Colonic mucosa (tissue), 4 donors: ENCODE measurements around the gene DSCAML1. TPM values are rescaled to one million over a fixed set of nuclear protein-coding genes. Genes with fewer than 3 reads are reported as not detected.

Experiments
- DNase-seq: peaks from one replicate; pipeline ENCODE4 v3.0.0-alpha.2; 2020
- H3K27ac ChIP-seq: fragments of 200-600 bp; one replicate; pipeline ENCODE4 v1.8.0; 2021
- H3K27me3 ChIP-seq: fragments of 200-600 bp; one replicate; pipeline ENCODE4 v1.8.0; 2021
- H3K36me3 ChIP-seq: fragments of 200-600 bp; one replicate; pipeline ENCODE4 v1.8.0; 2021
- H3K4me1 ChIP-seq: fragments of 200-600 bp; one replicate; pipeline ENCODE4 v1.8.0; 2021; ENCODE audit warnings: mild to moderate bottlenecking
- H3K4me3 ChIP-seq: fragments of 200-600 bp; one replicate; pipeline ENCODE4 v1.8.0; 2021
- H3K9ac ChIP-seq, 2 donors: one replicate each; pipeline ENCODE4 v1.7.0; 2013; ENCODE audit warnings: control low read depth in 2 of 2, low read depth in 2 of 2, low read length in 2 of 2
- H3K9me3 ChIP-seq: fragments of 200-600 bp; one replicate; pipeline ENCODE4 v1.8.0; 2021
- CTCF ChIP-seq: fragments of 200-600 bp; IDR thresholded peaks from one replicate; pipeline ENCODE4 v1.8.0; 2022; ENCODE audit warnings: antibody characterized with exemption, mild to moderate bottlenecking
- intact Hi-C: fragments of 100-400 bp; cut with DNase I; formaldehyde crosslinking; loops from one replicate; pipeline ENCODE4 v1.14.1; 2022
- total RNA-seq, 2 donors: library from RNA; stranded (reverse); fragmentation: NEBNext Ultra II Directional in 1 of 2; extraction: Animal tissue kit (Norgen Biotek cat#: 25700) in 1 of 2; gene quantifications; one replicate each; pipeline ENCODE4 v1.2.1, GENCODE V29; 2021
- donor health status: healthy.
- donor health status: DM: no; HTN: no; CAD: no.
- donor health status: DM: no; HTN: no; CAD: no.

The DSCAML1 gene
- 1 to 10 TPM; 1.2 to 4.3 TPM for total RNA-seq

- intact Hi-C loops: no loop called here
- TF ChIP-seq CTCF: no peak
- Histone ChIP-seq H3K4me3 (peak within 1 kb of the TSS; percentile 34), H3K9ac (peak within 1 kb of the TSS; percentile 24 to 55), H3K27ac (no peak within 1 kb of the TSS), H3K36me3 (no peaks in the 10 kb centered on the region), H3K4me1 (peaks cover 5% of the 10 kb centered on the region), H3K9me3 (no peaks in the 10 kb centered on the region), H3K27me3 (peaks cover 28% of the 10 kb centered on the region)
- DNase-seq: no peak
These were observed at the start of gene DSCAML1 for GRCh38 chr11:117796872-117797529. Gene DSCAML1 (minus strand): TSS chr11:117797216. CDS start chr11:117797079, 137 bp downstream.

- Histone ChIP-seq H3K4me1 (no peaks in the 10 kb centered on the region), H3K27me3 (no peaks in the 10 kb centered on the region), H3K36me3 (no peaks in the 10 kb centered on the region), H3K9ac (no peak overlapping the region), H3K9me3 (no peaks in the 10 kb centered on the region), H3K27ac (no peak overlapping the region), H3K4me3 (no peak overlapping the region)
- intact Hi-C loops: loop anchor here (2.0 to 5.0 kb wide), 2 partner anchors 103 to 208 kb away; no protein-coding TSS in a partner anchor
- peak; percentile 86 for DNase-seq
- TF ChIP-seq CTCF: peak; percentile 99
These were observed 46.9 kb upstream of the DSCAML1 start for GRCh38 chr11:117843666-117844484.

GRCh38 chr11:117842131-117842941 is 45.3 kb upstream of the DSCAML1 start:
- no peaks in the 10 kb centered on the region for H3K9me3 ChIP-seq
- H3K36me3 ChIP-seq: no peaks in the 10 kb centered on the region
- intact Hi-C loops: loop anchor here (5.0 kb wide), 1 partner anchor 210 kb away; no protein-coding TSS in a partner anchor
- H3K4me1 ChIP-seq: no peaks in the 10 kb centered on the region
- no peak overlapping the region for H3K27ac ChIP-seq
- H3K4me3 ChIP-seq: no peak overlapping the region
- no peaks in the 10 kb centered on the region for H3K27me3 ChIP-seq
- no peak for TF ChIP-seq CTCF
- H3K9ac ChIP-seq: no peak overlapping the region
- DNase-seq: peak; percentile 20

GRCh38 chr11:117841551-117842031 is 44.6 kb upstream of the DSCAML1 start:
- TF ChIP-seq CTCF: no peak
- intact Hi-C loops: loop anchor here (5.0 kb wide), 1 partner anchor 211 kb away; no protein-coding TSS in a partner anchor
- Histone ChIP-seq H3K36me3 (no peaks in the 10 kb centered on the region), H3K9me3 (no peaks in the 10 kb centered on the region), H3K27me3 (no peaks in the 10 kb centered on the region), H3K4me1 (no peaks in the 10 kb centered on the region), H3K27ac (no peak overlapping the region), H3K4me3 (no peak overlapping the region), H3K9ac (no peak overlapping the region)
- peak; percentile 16 for DNase-seq
